ENCODE measurements around the gene C1orf232.

DNA sequence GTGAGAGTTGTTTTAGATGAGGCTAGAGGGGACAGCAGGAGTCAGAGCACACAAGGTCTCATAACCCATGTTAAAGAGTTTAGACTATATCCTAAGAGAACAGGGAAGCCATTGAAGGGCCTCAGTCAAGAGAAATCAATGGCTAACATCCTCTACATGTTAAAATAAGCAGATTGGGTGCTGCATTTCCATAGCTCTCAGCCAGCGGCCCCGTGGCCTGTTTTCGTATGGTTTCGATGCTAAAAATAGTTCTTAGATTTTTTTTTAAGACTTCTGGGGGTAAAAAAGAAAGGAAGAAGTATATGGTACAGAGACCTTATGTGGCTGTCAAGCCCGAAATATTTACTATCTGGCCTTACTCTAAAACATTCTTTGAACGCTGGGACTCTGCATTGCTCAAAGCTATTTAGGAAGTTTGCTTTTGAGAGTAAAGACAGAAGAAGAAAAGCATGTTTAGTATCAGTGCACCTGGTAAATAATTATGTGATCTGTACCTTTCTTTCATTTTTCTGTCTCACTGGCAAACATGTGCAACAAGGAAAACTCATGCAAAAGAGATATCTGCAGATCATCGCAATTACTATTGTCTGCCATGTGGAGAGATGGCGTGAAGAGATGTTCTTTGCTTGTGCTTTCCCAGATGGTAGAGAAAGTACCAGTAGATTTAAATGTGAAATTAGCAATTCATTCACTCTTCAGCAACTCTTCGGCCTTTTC, 48.7 kb downstream of the C1orf232 start:
- TF ChIP-seq, protein P1, sequence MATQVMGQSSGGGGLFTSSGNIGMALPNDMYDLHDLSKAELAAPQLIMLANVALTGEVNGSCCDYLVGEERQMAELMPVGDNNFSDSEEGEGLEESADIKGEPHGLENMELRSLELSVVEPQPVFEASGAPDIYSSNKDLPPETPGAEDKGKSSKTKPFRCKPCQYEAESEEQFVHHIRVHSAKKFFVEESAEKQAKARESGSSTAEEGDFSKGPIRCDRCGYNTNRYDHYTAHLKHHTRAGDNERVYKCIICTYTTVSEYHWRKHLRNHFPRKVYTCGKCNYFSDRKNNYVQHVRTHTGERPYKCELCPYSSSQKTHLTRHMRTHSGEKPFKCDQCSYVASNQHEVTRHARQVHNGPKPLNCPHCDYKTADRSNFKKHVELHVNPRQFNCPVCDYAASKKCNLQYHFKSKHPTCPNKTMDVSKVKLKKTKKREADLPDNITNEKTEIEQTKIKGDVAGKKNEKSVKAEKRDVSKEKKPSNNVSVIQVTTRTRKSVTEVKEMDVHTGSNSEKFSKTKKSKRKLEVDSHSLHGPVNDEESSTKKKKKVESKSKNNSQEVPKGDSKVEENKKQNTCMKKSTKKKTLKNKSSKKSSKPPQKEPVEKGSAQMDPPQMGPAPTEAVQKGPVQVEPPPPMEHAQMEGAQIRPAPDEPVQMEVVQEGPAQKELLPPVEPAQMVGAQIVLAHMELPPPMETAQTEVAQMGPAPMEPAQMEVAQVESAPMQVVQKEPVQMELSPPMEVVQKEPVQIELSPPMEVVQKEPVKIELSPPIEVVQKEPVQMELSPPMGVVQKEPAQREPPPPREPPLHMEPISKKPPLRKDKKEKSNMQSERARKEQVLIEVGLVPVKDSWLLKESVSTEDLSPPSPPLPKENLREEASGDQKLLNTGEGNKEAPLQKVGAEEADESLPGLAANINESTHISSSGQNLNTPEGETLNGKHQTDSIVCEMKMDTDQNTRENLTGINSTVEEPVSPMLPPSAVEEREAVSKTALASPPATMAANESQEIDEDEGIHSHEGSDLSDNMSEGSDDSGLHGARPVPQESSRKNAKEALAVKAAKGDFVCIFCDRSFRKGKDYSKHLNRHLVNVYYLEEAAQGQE (tag by site-specific recombination; IDR thresholded peaks at IDR 0.05), result no peak
- no peak for TF ChIP-seq ZSCAN30 (tag by site-specific recombination; IDR thresholded peaks at IDR 0.05)
- TF ChIP-seq, protein P2, sequence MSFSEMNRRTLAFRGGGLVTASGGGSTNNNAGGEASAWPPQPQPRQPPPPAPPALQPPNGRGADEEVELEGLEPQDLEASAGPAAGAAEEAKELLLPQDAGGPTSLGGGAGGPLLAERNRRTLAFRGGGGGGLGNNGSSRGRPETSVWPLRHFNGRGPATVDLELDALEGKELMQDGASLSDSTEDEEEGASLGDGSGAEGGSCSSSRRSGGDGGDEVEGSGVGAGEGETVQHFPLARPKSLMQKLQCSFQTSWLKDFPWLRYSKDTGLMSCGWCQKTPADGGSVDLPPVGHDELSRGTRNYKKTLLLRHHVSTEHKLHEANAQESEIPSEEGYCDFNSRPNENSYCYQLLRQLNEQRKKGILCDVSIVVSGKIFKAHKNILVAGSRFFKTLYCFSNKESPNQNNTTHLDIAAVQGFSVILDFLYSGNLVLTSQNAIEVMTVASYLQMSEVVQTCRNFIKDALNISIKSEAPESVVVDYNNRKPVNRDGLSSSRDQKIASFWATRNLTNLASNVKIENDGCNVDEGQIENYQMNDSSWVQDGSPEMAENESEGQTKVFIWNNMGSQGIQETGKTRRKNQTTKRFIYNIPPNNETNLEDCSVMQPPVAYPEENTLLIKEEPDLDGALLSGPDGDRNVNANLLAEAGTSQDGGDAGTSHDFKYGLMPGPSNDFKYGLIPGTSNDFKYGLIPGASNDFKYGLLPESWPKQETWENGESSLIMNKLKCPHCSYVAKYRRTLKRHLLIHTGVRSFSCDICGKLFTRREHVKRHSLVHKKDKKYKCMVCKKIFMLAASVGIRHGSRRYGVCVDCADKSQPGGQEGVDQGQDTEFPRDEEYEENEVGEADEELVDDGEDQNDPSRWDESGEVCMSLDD (tag by site-specific recombination; IDR thresholded peaks at IDR 0.05), result no peak
- TF ChIP-seq, protein P3, sequence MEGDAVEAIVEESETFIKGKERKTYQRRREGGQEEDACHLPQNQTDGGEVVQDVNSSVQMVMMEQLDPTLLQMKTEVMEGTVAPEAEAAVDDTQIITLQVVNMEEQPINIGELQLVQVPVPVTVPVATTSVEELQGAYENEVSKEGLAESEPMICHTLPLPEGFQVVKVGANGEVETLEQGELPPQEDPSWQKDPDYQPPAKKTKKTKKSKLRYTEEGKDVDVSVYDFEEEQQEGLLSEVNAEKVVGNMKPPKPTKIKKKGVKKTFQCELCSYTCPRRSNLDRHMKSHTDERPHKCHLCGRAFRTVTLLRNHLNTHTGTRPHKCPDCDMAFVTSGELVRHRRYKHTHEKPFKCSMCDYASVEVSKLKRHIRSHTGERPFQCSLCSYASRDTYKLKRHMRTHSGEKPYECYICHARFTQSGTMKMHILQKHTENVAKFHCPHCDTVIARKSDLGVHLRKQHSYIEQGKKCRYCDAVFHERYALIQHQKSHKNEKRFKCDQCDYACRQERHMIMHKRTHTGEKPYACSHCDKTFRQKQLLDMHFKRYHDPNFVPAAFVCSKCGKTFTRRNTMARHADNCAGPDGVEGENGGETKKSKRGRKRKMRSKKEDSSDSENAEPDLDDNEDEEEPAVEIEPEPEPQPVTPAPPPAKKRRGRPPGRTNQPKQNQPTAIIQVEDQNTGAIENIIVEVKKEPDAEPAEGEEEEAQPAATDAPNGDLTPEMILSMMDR (tag by site-specific recombination; IDR thresholded peaks at IDR 0.05), result no peak
- TF ChIP-seq, protein P4, sequence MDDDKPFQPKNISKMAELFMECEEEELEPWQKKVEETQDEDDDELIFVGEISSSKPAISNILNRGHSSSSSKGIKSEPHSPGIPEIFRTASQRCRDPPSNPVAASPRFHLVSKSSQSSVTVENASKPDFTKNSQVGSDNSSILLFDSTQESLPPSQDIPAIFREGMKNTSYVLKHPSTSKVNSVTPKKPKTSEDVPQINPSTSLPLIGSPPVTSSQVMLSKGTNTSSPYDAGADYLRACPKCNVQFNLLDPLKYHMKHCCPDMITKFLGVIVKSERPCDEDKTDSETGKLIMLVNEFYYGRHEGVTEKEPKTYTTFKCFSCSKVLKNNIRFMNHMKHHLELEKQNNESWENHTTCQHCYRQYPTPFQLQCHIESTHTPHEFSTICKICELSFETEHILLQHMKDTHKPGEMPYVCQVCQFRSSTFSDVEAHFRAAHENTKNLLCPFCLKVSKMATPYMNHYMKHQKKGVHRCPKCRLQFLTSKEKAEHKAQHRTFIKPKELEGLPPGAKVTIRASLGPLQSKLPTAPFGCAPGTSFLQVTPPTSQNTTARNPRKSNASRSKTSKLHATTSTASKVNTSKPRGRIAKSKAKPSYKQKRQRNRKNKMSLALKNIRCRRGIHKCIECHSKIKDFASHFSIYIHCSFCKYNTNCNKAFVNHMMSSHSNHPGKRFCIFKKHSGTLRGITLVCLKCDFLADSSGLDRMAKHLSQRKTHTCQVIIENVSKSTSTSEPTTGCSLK (tag by site-specific recombination; IDR thresholded peaks at IDR 0.05), result no peak
- TF ChIP-seq, protein P5, sequence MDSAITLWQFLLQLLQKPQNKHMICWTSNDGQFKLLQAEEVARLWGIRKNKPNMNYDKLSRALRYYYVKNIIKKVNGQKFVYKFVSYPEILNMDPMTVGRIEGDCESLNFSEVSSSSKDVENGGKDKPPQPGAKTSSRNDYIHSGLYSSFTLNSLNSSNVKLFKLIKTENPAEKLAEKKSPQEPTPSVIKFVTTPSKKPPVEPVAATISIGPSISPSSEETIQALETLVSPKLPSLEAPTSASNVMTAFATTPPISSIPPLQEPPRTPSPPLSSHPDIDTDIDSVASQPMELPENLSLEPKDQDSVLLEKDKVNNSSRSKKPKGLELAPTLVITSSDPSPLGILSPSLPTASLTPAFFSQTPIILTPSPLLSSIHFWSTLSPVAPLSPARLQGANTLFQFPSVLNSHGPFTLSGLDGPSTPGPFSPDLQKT (IDR thresholded peaks at IDR 0.05; ENCODE audit: borderline replicate concordance, low read depth, low read length), result no peak
- TF ChIP-seq, protein P6, sequence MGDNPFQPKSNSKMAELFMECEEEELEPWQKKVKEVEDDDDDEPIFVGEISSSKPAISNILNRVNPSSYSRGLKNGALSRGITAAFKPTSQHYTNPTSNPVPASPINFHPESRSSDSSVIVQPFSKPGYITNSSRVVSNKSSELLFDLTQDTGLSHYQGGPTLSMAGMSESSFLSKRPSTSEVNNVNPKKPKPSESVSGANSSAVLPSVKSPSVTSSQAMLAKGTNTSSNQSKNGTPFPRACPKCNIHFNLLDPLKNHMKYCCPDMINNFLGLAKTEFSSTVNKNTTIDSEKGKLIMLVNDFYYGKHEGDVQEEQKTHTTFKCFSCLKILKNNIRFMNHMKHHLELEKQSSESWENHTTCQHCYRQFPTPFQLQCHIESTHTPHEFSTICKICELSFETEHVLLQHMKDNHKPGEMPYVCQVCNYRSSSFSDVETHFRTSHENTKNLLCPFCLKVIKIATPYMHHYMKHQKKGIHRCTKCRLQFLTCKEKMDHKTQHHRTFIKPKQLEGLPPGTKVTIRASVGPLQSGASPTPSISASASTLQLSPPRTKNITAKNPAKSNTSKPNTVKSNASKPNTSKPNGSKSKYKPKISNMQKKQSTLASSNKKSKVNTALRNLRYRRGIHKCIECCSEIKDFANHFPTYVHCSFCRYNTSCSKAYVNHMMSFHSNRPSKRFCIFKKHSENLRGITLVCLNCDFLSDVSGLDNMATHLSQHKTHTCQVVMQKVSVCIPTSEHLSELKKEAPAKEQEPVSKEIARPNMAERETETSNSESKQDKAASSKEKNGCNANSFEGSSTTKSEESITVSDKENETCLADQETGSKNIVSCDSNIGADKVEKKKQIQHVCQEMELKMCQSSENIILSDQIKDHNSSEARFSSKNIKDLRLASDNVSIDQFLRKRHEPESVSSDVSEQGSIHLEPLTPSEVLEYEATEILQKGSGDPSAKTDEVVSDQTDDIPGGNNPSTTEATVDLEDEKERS (tag by site-specific recombination; IDR thresholded peaks at IDR 0.05), result no peak

Data from HEK293 (cell line).